RWPE2 (cell line): Measurements from ENCODE around the gene SPAG6.

ENCODE experiments used
- ATAC-seq: fragments of 200-7000 bp; cut with Tn5 transposase; 3 replicates; pipeline ENCODE4 v1.9.1; 2021; ENCODE audit warnings: low read depth
- DNase-seq: peaks from one replicate; pipeline ENCODE4 v3.0.0-alpha.2; 2020; ENCODE audit warnings: low spot score
- H3K27ac ChIP-seq: fragments of 450-650 bp; 2 replicates; pipeline ENCODE4 v1.5.1; 2017; ENCODE audit warnings: mild to moderate bottlenecking; ENCODE audit not compliant: poor library complexity, severe bottlenecking
- H3K27me3 ChIP-seq: fragments of 250-450 bp; sonication (Bioruptor Pico); 2 replicates; pipeline ENCODE4 v1.5.1; 2021; ENCODE audit warnings: mild to moderate bottlenecking, moderate library complexity; ENCODE audit not compliant: insufficient read depth, poor library complexity, severe bottlenecking
- H3K36me3 ChIP-seq: fragments of 250-450 bp; sonication (Bioruptor Pico); 2 replicates; pipeline ENCODE4 v1.5.1; 2020; ENCODE audit warnings: low read depth, mild to moderate bottlenecking, moderate library complexity
- H3K4me1 ChIP-seq: fragments of 250-450 bp; sonication (Bioruptor Pico); 2 replicates; pipeline ENCODE4 v1.5.1; 2021; ENCODE audit warnings: mild to moderate bottlenecking, moderate library complexity; ENCODE audit not compliant: insufficient read depth, poor library complexity, severe bottlenecking
- H3K4me3 ChIP-seq: fragments of 250-450 bp; sonication (Bioruptor Pico); 2 replicates; pipeline ENCODE4 v1.5.1; 2021; ENCODE audit warnings: mild to moderate bottlenecking, moderate library complexity; ENCODE audit not compliant: severe bottlenecking
- H3K9me3 ChIP-seq: fragments of 250-450 bp; sonication (Bioruptor Pico); 2 replicates; pipeline ENCODE4 v1.5.1; 2021; ENCODE audit warnings: mild to moderate bottlenecking, moderate library complexity; ENCODE audit not compliant: severe bottlenecking
- TF ChIP-seq, protein P1 (sequence below): fragments of 450-650 bp; IDR thresholded peaks from one replicate; pipeline ENCODE4 v1.5.1; 2017; ENCODE audit warnings: mild to moderate bottlenecking, moderate library complexity; ENCODE audit not compliant: poor library complexity, severe bottlenecking

SPAG6 gene

DNA sequence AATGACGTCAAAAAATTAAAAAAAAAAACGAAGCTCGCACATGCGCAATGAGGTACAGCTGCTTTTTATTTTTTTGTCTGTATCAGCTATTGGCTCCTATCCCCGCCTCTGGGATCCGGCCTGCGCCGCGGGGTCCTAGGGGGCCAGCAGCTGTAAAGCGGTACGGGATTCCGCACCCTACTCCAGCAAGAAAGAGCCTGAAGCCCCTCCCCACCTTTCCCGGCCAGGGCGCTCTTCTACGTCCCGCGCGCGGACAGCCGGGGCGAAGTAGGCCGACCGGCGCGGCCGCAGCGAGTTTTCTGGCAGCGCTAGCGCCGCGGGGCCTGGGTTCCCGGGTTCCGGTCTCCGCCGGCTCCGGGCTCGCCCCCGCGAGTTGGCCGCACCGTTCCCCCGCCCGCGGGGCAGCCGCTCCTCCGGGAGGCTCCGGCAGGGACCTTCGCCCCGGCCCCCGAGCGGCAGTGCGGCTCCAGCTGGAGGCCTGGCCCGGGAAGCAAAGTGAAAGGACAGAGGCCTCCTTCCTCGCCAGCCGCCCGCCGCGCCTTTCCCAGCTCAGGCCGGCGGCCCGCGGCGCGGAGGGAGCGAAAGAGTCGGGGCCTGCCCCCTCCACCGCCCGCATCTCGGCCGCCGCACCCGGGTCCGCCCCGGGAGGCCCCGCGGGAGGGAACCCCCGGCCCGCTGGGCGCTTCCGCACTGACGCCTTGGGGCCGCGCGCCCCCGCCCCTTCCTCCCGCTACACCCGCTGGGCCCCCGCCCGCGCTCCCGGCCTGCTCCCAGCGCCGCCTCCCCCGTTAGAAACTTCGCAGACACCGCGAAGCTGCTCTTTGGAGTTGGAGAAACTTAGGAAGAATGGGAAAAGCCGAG, 4.7 kb upstream of the SPAG6 start:
- Histone ChIP-seq H3K4me1 (peaks cover 10% of the 10 kb centered on the region), H3K36me3 (no peaks in the 10 kb centered on the region), H3K9me3 (no peaks in the 10 kb centered on the region), H3K27me3 (peaks cover 91% of the 10 kb centered on the region), H3K27ac (peak overlapping the region; percentile 30), H3K4me3 (peak overlapping the region; percentile 91)
- DNase-seq (no peak), ATAC-seq (peak; percentile 70)
- TF ChIP-seq, protein P1, sequence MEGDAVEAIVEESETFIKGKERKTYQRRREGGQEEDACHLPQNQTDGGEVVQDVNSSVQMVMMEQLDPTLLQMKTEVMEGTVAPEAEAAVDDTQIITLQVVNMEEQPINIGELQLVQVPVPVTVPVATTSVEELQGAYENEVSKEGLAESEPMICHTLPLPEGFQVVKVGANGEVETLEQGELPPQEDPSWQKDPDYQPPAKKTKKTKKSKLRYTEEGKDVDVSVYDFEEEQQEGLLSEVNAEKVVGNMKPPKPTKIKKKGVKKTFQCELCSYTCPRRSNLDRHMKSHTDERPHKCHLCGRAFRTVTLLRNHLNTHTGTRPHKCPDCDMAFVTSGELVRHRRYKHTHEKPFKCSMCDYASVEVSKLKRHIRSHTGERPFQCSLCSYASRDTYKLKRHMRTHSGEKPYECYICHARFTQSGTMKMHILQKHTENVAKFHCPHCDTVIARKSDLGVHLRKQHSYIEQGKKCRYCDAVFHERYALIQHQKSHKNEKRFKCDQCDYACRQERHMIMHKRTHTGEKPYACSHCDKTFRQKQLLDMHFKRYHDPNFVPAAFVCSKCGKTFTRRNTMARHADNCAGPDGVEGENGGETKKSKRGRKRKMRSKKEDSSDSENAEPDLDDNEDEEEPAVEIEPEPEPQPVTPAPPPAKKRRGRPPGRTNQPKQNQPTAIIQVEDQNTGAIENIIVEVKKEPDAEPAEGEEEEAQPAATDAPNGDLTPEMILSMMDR = no peak

DNA sequence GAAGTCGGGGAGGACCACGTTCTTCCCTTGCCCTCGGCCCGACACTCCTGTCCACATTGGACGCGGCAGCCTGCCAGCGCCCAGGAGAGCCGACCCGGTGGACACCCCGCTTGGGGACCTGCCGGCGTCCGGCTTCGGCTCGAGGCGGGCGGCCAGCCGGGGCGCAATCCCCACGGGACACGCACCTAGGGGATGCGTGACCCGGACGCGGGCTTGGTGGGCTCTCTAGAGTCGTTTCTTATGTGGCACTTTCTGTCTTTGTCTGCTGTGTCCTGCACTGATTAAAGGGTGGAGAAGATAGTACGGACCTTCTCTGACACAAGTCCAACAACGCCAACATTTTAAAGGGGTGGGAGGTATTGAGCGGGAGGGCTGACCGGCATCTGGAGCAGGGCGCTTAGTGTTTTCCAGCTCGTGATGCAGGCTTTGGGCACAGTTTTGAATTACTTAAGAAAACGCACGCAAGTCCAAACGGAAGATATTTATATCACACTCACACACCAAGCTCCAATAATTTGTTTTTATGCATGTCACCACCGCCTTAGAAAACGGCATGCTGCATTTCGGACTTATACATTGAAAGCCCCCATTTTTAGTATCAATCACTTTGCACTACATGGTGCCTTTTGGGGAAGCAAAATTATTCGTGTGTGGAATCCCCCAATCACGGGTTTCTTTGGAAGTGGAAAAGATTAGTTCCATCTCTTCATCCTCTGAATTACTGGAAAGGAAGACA, 3.9 kb upstream of the SPAG6 start:
- Histone ChIP-seq H3K4me3 (peak overlapping the region; percentile 91), H3K9me3 (no peaks in the 10 kb centered on the region), H3K27me3 (peaks cover 91% of the 10 kb centered on the region), H3K4me1 (peaks cover 5% of the 10 kb centered on the region), H3K36me3 (no peaks in the 10 kb centered on the region), H3K27ac (no peak overlapping the region)
- ATAC-seq (peak; percentile 37), DNase-seq (no peak)
- TF ChIP-seq, protein P1 = no peak

DNA sequence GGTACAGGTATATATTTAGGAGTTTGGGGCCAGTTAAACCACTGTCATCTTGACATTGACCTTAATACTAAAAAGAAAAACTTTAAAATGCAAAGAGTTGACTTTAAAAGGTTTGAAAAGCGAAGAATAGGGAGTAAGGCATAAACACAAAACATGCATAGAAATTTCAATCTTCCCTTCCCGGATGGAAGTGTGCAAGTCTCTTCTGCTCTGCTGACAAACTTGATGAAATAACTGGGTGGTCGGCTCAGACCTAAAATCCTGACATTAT, 3.4 kb upstream of the SPAG6 start:
- Histone ChIP-seq H3K4me1 (peaks cover 5% of the 10 kb centered on the region), H3K27ac (no peak overlapping the region), H3K9me3 (no peaks in the 10 kb centered on the region), H3K4me3 (no peak overlapping the region), H3K27me3 (peaks cover 91% of the 10 kb centered on the region), H3K36me3 (no peaks in the 10 kb centered on the region)
- TF ChIP-seq, protein P1 = no peak
- DNase-seq = no peak
- no peak for ATAC-seq

DNA sequence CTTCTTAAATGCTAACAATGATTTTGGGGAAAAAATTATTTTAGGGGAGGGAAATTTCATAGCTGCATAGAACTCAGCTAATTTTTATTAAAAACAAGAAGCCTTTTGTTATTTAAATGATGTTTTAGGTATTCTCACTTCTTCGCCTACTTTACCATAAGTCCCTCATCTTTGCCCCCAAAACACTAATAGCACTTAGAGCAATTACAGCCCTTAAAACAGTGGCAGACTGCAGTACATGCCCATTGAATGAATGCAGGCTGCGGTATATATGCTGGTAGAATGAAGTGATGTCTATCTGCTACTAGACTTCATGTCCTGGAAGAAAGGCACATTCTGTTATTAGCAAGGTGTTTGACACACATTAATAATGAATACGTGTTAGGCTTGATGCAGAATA, 2.9 kb upstream of the SPAG6 start:
- ATAC-seq = no peak
- H3K36me3 ChIP-seq = no peaks in the 10 kb centered on the region
- no peak for DNase-seq
- peaks cover 91% of the 10 kb centered on the region for H3K27me3 ChIP-seq
- no peak overlapping the region for H3K27ac ChIP-seq
- H3K9me3 ChIP-seq = no peaks in the 10 kb centered on the region
- H3K4me3 ChIP-seq = no peak overlapping the region
- peaks cover 5% of the 10 kb centered on the region for H3K4me1 ChIP-seq
- TF ChIP-seq, protein P1 = no peak

DNA sequence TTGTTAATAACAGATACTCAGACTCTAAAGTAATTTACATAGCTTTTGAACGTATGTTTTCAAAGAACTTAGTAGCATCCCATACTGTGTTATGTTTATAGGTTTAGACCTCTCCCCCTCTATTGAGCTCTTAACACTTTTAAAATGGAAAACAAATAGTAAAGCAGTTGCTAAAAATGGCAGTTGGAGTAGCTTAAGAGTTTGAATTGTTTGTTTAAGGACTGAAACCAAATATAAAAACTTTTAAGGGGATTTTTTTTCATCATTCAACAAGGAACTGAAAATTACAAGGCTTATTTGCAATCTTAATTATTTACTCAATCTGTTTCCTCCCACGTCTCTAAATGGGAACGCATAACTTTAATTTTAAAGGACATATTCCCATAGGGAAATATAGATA, 1.6 kb upstream of the SPAG6 start:
- ATAC-seq (no peak), DNase-seq (no peak)
- H3K27ac ChIP-seq = no peak overlapping the region
- TF ChIP-seq, protein P1 = no peak
- H3K9me3 ChIP-seq = no peaks in the 10 kb centered on the region
- H3K4me3 ChIP-seq = no peak overlapping the region
- peaks cover 90% of the 10 kb centered on the region for H3K27me3 ChIP-seq
- H3K4me1 ChIP-seq = peaks cover 5% of the 10 kb centered on the region
- no peaks in the 10 kb centered on the region for H3K36me3 ChIP-seq
